Choroid plexus epithelial cell (primary cell): ENCODE data around the gene ATP2C1.
"Not testable (repeated sequence)": the region's sequence is repeated elsewhere in the genome, so short reads cannot be mapped to it uniquely, and the experiment has no call there.

ENCODE experiments used
- DNase-seq: peaks from one replicate; pipeline ENCODE4 v3.0.0-alpha.2; 2010; ENCODE audit warnings: low read depth
- H3K4me3 ChIP-seq: 2 replicates; pipeline ENCODE4 v1.5.1; 2011; ENCODE audit warnings: low read depth, mild to moderate bottlenecking, control low read depth, low read length, moderate library complexity
- CTCF ChIP-seq: conservative IDR thresholded peaks from 2 replicates; pipeline ENCODE4 v1.5.1; 2011; ENCODE audit warnings: low read depth, mild to moderate bottlenecking, control low read depth, inconsistent platforms, low read length, moderate library complexity

The ATP2C1 gene

GRCh38 chr3:130961458-130961857, 67.6 kb downstream of the ATP2C1 start:
- no peak overlapping the region for H3K4me3 ChIP-seq

GRCh38 chr3:130963444-130963843, 69.6 kb downstream of the ATP2C1 start:
- no peak overlapping the region for H3K4me3 ChIP-seq
- TF ChIP-seq CTCF: no peak
- DNase-seq: peak; percentile 31

More at GRCh38 chr3:130961458-130961857, 67.6 kb downstream of the ATP2C1 start:
- TF ChIP-seq CTCF: no peak
- no peak for DNase-seq

- TF ChIP-seq CTCF: no peak
- H3K4me3 ChIP-seq: no peak overlapping the region
- DNase-seq: peak; percentile 95
Measured at GRCh38 chr3:130963878-130964277, 70.0 kb downstream of the ATP2C1 start.

GRCh38 chr3:130967281-130967680, 73.4 kb downstream of the ATP2C1 start:
- no peak for TF ChIP-seq CTCF
- no peak overlapping the region for H3K4me3 ChIP-seq
- DNase-seq: no peak

- H3K4me3 ChIP-seq: no peak overlapping the region
- peak; percentile 69 for DNase-seq
- TF ChIP-seq CTCF: no peak
Measured at GRCh38 chr3:130968221-130968620, 74.3 kb downstream of the ATP2C1 start.

GRCh38 chr3:130969621-130970020, 75.7 kb downstream of the ATP2C1 start:
- DNase-seq: peak; percentile 34
- no peak overlapping the region for H3K4me3 ChIP-seq
- TF ChIP-seq CTCF: no peak

DNA sequence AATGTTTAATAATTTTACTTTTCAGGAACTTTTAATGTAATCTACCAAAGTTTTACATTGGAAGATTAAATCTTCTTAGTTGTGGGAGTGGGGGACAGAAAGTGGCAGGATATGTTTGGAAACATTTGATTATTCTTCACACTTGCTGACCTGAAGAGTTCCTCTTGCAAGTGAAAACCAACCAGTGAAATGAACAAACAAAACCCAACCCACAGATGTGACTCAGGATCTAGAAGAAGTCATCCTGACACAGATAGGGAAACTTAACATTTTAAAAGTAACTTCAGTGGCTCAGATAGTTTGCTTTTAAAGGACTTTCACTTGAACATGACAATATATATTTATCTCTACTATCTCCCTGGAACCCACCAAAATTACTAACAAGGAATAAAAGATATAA, 77.3 kb downstream of the ATP2C1 start:
- TF ChIP-seq CTCF: no peak
- DNase-seq: peak; percentile 49
- H3K4me3 ChIP-seq: no peak overlapping the region

DNA sequence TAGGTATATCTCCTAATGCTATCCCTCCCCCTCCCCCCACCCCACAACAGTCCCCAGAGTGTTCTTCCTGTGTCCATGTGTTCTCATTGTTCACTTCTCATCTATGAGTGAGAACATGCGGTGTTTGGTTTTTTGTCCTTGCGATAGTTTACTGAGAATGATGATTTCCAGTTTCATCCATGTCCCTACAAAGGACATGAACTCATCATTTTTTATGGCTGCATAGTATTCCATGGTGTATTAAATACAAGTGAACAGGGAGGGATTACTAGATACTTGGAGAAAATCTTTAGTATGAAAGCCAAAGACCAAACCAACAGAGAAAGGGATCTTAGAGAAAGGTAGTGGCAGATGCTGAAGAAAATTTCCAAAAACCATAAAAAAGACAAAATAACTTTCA, 78.7 kb downstream of the ATP2C1 start:
- not testable (repeated sequence) for H3K4me3 ChIP-seq, DNase-seq
